DMS53 (cell line): Measurements from ENCODE around the gene ANO2.
"Not testable (repeated sequence)": the region's sequence is repeated elsewhere in the genome, so short reads cannot be mapped to it uniquely, and the experiment has no call there.

Experiments
- DNase-seq: peaks from one replicate; lab custom pipeline; 2025; lab: John Stamatoyannopoulos, UW

Gene ANO2

GRCh38 chr12:5669624-5670023, 275.4 kb downstream of the ANO2 start:
- DNase-seq = not testable (repeated sequence)

DNA sequence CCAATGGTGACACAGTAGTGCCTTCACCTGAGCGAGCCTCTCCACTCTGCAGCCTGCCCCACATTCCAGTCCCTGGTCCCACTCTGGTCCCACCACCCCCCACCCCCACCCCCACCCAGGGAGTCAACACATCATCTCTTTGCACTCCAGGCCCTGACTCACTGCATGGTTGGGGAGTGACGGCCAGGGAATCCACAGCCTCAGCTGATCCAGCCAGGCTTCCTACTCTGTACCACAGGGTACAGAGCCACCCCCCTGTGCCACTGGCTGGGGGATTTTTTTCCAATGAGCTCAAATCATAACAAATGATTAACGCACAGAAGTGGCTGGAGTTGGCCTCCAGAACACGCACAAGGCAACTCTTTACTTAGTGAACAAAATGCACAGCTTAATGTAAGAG, 279.4 kb downstream of the ANO2 start:
- DNase-seq = no peak

GRCh38 chr12:5661811-5662210, 283.2 kb downstream of the ANO2 start:
- no peak for DNase-seq

DNA sequence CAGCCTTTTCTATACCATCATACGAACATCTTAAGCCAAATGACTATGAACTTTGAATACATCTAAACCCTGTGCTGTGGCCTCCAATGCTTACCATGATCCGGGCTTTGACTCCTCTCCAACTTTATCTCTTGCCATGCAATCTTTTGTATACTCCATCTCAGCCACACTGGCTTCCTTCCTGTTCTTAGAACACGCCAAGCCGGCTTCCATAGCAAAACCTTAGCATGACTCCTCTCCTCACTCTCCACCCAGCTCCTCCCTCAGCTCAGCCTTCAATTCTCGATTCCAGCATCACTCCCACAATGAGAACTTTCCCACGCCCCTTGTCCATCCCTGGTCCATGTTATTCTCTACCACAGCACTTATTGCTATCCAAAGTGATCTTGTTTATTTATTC, 284.8 kb downstream of the ANO2 start:
- no peak for DNase-seq

GRCh38 chr12:5658339-5658941, 286.6 kb downstream of the ANO2 start:
- DNase-seq = not testable (repeated sequence)

DNA sequence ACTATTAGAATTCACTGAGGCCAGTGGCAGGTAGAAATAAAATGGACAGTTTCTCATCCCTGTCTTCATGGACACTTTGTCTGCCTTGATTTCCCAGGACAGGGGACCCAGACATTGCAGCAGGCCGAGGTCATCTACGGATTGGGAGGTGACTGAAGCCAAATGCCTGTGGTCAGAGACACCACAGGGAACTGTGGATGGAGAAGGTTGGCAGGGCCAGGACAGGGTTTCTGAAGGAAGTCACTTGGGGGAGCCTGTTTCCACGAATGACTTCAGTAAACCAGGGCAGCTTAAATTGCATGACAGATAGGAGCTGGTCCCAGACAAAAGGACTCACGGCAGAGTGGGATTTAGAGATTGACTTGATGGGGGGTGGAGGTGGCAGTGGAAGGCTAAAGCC, 288.2 kb downstream of the ANO2 start:
- no peak for DNase-seq

DNA sequence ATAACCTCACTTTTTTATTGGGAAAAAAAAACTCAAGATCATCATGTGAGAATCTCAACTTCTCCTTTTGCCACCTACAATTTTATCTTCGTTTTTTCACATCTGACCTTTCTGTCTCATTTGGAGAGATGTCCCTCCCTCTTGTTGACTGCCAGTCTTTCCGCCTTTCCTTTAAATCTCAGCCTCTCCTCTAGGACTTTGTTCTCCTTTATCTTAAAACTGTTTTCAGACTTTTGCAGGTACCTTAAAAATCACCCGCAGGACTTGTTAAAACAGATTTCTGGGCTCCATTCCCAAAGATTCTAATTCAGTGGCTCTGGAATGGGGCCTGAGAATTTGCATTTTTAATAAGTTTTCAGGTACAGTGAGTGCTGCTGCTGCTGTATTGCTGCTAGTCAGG, 289.9 kb downstream of the ANO2 start:
- DNase-seq = no peak

DNA sequence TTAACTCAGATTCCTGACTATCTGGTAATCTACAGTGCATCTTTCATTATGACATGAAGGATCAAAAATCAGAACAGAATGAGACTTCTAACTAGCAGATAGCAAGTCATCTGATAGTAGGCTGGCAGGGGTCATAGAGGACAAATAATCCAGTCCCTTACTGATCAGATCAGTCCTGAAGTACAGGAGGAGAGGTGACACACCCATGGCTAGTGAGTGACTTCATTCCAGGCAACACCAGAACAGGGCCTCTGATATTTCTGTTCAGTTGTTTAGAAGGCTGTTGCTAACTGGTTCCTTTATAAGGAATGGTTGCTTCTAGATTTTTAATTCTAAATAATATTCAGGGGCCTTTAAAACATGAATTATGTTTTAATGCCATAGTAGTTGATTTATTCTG, 291.0 kb downstream of the ANO2 start:
- DNase-seq = no peak

DNA sequence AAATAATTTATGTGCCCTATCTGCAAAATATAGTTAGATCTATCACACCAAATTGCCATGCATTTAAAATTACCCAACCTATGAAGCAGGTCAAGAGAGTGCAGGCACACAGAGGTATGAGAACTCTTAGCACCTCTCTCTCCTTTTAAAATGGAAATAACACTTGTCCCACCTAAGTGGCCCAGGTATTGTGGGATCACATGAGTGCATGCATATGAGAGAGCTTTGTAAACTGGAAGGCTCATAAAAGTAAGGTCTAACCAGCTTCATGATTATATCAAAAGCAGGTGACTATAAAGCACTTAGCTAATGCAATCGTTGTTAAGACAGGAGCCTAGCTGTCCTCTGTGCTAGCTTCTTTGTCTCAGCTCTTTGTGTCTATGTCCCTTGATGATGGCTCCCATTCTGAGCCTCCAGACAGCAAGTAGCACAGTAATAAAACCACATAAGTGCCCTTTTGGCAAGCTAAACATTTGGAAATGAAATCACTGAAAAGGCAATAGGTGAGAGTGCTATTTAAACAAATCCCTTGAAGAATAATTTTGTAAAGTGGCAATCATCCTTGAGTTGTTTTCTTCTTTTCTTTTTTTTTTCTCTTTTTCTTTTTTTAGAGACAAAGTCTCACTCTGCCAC, 294.1 kb downstream of the ANO2 start:
- DNase-seq = no peak

DNA sequence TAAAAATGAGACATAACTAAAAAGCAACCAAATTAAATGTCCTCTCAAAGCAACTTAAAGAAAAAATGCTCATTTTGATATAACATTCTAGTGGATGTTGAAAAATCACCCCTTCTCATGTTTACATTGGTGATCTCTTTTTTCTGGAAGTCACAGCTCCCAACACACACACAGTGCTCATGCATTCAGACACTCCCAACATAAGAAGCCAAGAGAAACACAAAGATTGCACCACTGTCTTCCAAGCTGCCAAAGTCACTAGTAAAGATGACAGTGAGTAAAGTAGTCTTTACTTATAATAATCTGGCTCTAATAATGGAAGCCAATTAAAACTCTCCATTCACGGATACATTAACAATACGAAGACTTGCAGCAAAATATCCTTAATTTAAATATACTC, 294.8 kb downstream of the ANO2 start:
- no peak for DNase-seq

GRCh38 chr12:5648692-5649359, 296.2 kb downstream of the ANO2 start:
- peak; percentile 91 for DNase-seq

DNA sequence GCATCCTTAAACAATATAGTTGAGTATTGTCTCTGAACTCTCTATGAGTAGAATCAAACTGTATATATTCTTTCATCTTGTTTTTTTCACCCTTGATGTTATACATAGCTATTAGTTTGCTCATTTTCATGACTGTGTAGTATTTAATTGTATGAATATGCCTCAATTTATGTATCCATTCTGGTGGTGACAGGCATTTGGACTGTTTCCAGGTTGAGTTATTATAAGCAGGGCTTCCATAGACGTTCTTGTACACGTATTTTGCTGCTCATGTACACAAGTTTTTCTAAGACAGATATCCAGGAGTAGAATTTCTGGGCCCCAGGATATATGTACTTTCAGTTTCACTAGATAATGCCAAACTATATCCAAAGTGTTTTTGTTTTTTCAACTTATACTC, 301.8 kb downstream of the ANO2 start:
- DNase-seq = no peak

DNA sequence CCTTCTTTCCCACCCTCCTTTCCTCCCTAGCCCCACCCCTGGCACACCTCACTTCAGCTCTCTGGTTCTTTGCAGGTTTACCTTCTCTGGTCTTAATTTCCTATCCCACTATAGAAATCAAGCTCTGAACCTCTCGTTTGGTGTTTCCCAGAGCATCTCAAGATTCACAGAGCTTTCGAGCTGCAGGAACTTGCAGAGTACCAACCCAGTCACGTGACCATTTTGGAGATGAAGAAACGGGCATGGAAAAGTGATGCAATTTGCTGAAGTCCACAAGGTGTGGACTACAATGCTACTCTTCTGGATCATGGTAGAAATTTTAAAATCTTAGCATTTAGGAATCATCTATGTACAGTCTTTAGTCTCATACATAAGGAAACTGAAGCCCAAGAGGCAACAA, 307.4 kb downstream of the ANO2 start:
- DNase-seq = no peak

DNA sequence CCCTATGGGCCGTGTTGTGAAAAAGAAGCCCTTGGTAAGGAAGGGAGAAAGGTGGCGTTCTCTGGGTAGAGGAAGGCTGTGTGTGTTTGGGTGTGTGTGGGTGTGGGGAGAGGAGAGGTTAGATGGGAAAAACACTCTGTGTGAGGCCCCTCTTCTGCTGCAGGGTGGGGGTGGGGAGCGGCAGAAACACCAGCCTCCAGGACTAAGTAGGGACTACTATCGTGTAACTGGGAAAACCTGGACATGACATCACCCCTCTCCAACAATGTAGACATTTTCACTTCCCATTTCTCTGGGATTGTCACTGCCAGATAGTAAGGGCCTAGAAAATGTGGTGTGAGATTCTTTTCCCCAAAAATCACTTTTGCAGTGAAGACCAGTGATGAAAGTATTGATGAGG, 308.2 kb downstream of the ANO2 start:
- no peak for DNase-seq

DNA sequence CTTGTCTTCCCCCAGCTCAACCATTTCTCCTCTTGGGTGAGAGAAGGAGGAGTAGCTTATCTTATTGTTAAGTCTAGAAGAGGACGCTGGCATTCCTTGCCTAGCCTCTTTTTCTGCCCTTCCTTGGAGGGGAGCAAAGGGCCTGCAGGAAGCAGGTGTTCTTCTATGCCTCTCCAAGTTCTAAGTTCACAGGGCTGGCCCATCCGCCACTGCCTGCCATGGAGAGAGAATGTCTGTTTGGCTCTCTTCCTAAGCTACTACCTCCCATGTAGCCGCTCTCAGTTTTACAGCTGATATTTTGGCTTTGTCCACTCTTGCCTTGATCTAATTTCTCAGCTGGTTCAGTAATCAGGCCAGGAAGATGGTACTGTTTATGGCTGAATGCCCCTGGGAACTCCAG, 312.0 kb downstream of the ANO2 start:
- DNase-seq = no peak

DNA sequence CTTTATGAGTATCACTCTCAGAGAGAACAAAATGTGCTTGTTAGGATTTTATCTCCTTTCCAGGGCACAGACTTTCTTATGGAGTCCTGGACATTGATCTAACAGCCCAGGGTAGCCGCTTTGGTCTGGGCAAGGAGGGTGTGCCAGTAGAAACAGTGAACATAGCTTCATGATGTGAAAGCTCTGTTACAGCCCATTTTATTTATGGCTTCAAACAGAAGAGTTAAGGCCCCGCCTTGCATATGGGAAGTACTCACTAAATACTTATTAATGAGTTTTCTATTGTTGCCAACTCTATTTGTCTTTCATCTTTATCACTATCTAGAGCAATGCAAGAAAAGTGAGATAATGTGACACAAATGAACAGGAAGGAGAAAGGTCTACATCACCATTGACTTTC, 312.6 kb downstream of the ANO2 start:
- DNase-seq = no peak

- no peak for DNase-seq
Observed at GRCh38 chr12:5631497-5631896, 313.6 kb downstream of the ANO2 start.

DNA sequence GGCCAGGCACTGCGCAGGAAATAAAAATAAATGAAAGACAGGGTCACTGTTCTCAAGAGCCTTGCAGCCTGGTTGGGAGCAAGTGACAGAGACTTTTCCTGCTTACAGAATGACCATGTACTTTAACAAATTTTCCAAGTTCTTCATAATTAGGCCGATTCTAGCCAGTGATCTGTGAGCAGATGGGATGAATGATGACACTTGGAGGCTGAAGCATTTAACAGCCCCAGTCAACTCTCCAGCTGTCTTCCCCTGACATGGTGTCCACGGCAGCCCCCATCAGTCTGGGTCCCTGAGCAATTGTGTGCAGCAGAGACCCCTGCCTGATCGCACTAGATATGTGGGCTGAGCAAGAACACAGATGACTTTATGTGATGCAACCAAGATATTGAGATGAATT, 314.3 kb downstream of the ANO2 start:
- no peak for DNase-seq

DNA sequence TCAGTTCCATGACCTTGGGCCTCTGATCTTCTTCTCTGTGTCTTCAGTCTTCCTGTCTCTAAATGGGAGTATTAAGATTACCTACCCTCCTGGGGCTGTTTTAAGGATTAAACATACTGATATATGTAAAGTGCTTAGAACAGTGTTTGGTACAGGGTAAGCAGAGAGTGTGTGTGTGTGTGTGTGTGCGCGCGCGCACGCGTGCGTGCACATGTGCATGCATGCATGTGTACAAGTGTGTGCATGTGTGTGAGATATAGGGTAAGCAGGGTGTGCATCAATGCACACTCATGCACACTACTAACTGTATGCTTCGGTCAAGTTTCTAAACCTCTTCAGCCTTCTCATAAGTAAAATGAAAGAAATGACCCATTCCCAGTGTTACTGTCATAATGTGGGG, 316.6 kb downstream of the ANO2 start:
- DNase-seq = no peak

DNA sequence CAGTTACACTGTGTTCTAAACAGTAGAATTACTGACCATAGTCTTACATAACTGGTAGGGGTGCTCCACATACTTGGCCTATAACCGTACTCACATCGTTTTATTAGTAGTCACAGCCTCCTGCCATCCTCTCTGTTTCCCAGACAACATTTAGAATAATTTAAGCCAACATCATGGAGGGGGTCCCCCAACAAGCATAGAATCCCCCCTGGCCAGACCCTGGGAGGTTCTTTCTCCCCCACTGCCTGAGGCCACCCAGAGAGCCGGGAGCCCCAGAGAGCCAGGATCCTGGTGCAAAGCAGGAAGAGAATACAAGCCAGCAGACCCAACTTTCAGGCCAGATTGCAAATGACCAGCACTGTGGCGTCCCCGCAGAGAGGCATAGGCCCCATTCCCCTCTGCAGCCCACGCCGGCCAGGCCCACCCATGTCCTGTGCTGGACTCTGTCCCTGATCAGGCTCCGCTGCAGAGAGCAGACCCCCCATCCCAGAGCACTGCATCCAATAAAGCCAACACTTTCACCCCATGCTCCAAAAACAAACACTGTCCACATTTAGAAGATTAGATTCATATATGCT, 317.9 kb downstream of the ANO2 start:
- DNase-seq = no peak

GRCh38 chr12:5626151-5626550, 318.9 kb downstream of the ANO2 start:
- DNase-seq = no peak

DNA sequence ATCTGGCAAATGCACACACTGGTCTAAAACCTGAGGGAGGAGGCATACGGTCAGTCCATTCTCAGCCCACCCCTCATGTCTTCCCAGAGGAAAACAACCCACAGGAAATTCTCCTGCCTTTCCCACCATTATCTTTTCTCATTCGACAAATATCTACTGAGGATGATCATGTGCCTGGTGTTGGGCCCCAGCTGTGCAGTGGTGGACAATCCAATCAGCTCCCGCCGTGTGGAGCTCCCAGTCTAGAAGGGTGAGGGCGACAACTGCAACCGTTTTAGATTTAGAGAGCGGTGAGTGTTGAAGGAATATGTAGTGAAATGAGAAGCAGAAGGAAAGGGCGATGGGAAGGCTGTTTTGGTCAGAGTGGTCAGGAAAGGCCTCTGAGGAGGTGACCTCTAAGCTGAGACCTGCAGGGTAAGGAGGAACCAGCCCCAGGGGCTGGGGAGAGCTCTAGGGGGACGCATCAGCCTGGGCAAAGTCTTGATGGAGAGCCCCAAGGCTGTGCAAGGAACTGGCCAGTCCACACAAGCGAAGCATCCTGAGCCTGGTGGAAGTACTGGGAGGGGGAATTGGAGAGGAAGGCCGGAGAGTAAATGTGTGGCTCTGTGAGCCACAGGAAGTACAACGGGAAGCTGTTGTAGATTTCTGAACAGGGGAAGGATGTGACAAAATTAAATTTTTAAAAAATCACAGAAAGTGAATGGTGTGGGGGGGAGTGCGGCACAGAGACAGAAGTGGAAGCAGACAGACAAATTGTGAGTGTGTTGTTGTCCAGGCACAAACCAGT, 320.4 kb downstream of the ANO2 start:
- no peak for DNase-seq

- no peak for DNase-seq
Observed at GRCh38 chr12:5623411-5623810, 321.6 kb downstream of the ANO2 start.
